Neural cell (in vitro differentiated cells): ENCODE data around the gene HIBADH. TPM values are rescaled to one million over a fixed set of nuclear protein-coding genes. Genes with fewer than 3 reads are reported as not detected.

Source experiments
- H2AFZ ChIP-seq: fragments of 200-600, 300-800 bp; sonication (generic), shearing (Covaris generic); 2 replicates; pipeline ENCODE4 v1.6.0; 2014; ENCODE audit warnings: low read depth, mild to moderate bottlenecking, antibody characterized with exemption, low read length, moderate library complexity
- H3F3A ChIP-seq: fragments of 200-600 bp; shearing (Covaris generic); 2 replicates; pipeline ENCODE4 v1.6.1; 2016; ENCODE audit warnings: mild to moderate bottlenecking, moderate library complexity, mixed read lengths, antibody characterized with exemption, low read length; ENCODE audit not compliant: insufficient read depth, poor library complexity, severe bottlenecking
- H3K27ac ChIP-seq: fragments of 200-600, 300-800 bp; sonication (generic), shearing (Covaris generic); 2 replicates; pipeline ENCODE4 v1.5.1; 2014; ENCODE audit warnings: mild to moderate bottlenecking, low read length, moderate library complexity
- H3K27me3 ChIP-seq: fragments of 300-800, 200-600 bp; sonication (generic), shearing (Covaris generic); 2 replicates; pipeline ENCODE4 v1.6.0; 2014; ENCODE audit warnings: mild to moderate bottlenecking, low read depth, low read length, moderate library complexity; ENCODE audit not compliant: insufficient read depth
- H3K36me3 ChIP-seq: fragments of 300-800, 200-600 bp; sonication (generic), shearing (Covaris generic); 2 replicates; pipeline ENCODE4 v1.5.1; 2014; ENCODE audit warnings: mild to moderate bottlenecking, antibody characterized with exemption, low read length, moderate library complexity; ENCODE audit not compliant: insufficient read depth
- H3K4me2 ChIP-seq: fragments of 300-800, 200-600 bp; sonication (generic), shearing (Covaris generic); 2 replicates; pipeline ENCODE4 v1.6.0; 2014; ENCODE audit warnings: mild to moderate bottlenecking, low read length
- H3K4me3 ChIP-seq: fragments of 300-800, 200-600 bp; sonication (generic), shearing (Covaris generic); 2 replicates; pipeline ENCODE4 v1.5.1; 2014; ENCODE audit warnings: mild to moderate bottlenecking, low read length, moderate library complexity
- H3K79me2 ChIP-seq: fragments of 200-600 bp; shearing (Covaris generic); replicated peaks from 2 replicates; pipeline ENCODE4 v1.6.0; 2014; ENCODE audit warnings: mild to moderate bottlenecking, low read length, moderate library complexity; ENCODE audit not compliant: insufficient read depth
- H3K9ac ChIP-seq: fragments of 300-800, 200-600 bp; sonication (generic), shearing (Covaris generic); 2 replicates; pipeline ENCODE4 v1.6.1; 2016; ENCODE audit warnings: mild to moderate bottlenecking, low read length, mixed read lengths
- H3K9me2 ChIP-seq: fragments of 200-600 bp; shearing (Covaris generic); 2 replicates; pipeline ENCODE4 v1.6.1; 2016; ENCODE audit warnings: mild to moderate bottlenecking, low read length, mixed read lengths; ENCODE audit not compliant: insufficient read depth
- H3K9me3 ChIP-seq: fragments of 200-600, 300-800 bp; sonication (generic), shearing (Covaris generic); 2 replicates; pipeline ENCODE4 v1.6.1; 2016; ENCODE audit warnings: mild to moderate bottlenecking, mixed run types, low read length, moderate library complexity, mixed read lengths
- H4K20me1 ChIP-seq: fragments of 200-600 bp; shearing (Covaris generic); 2 replicates; pipeline ENCODE4 v1.6.1; 2016; ENCODE audit warnings: mild to moderate bottlenecking, mixed run types; ENCODE audit not compliant: insufficient read depth
- EP300 ChIP-seq: fragments of 450-650 bp; conservative IDR thresholded peaks from 2 replicates; pipeline ENCODE4 v1.6.1; 2014; ENCODE audit warnings: antibody characterized with exemption, mild to moderate bottlenecking, moderate library complexity; ENCODE audit not compliant: poor library complexity, severe bottlenecking
- EZH2 ChIP-seq: fragments of 200-600, 300-800 bp; shearing (Covaris generic), sonication (generic); IDR thresholded peaks from 2 replicates; pipeline ENCODE4 v1.6.1; 2014; ENCODE audit warnings: antibody characterized with exemption, low read length, borderline replicate concordance, mild to moderate bottlenecking; ENCODE audit not compliant: insufficient read depth, poor library complexity, severe bottlenecking
- MXI1 ChIP-seq: fragments of 450-650 bp; conservative IDR thresholded peaks from 2 replicates; pipeline ENCODE4 v1.6.1; 2014; ENCODE audit warnings: antibody characterized with exemption, mild to moderate bottlenecking; ENCODE audit not compliant: poor library complexity, severe bottlenecking
- POLR2AphosphoS5 ChIP-seq: IDR thresholded peaks from 2 replicates; pipeline ENCODE4 v1.6.1; 2012
- RAD21 ChIP-seq: fragments of 450-650 bp; conservative IDR thresholded peaks from 2 replicates; pipeline ENCODE4 v1.6.1; 2014; ENCODE audit warnings: antibody characterized with exemption, mild to moderate bottlenecking, moderate library complexity
- SMC3 ChIP-seq: fragments of 450-650 bp; conservative IDR thresholded peaks from 2 replicates; pipeline ENCODE4 v1.6.1; 2014; ENCODE audit warnings: antibody characterized with exemption, mild to moderate bottlenecking, moderate library complexity; ENCODE audit not compliant: poor library complexity
- TAF1 ChIP-seq: IDR thresholded peaks from 2 replicates; pipeline ENCODE4 v1.6.1; 2012; ENCODE audit warnings: low read depth
- polyA plus RNA-seq: library from polyadenylated mRNA; depleted of rRNA; stranded (reverse); fragments of >200 nt; gene quantifications from 2 replicates; pipeline ENCODE4 v1.2.3, GENCODE V29; 2014
- TF ChIP-seq, protein P1 (sequence below): IDR thresholded peaks from 2 replicates; pipeline ENCODE4 v1.6.1; 2012; ENCODE audit warnings: borderline replicate concordance
- TF ChIP-seq, protein P2 (sequence below): fragments of 450-650 bp; IDR thresholded peaks from 2 replicates; pipeline ENCODE4 v1.5.1; 2014; ENCODE audit warnings: antibody characterized with exemption, mild to moderate bottlenecking, moderate library complexity; ENCODE audit not compliant: poor library complexity, severe bottlenecking

HIBADH gene
- polyA plus RNA-seq, 1 donor from 2014 or later, result 14.4 TPM

DNA sequence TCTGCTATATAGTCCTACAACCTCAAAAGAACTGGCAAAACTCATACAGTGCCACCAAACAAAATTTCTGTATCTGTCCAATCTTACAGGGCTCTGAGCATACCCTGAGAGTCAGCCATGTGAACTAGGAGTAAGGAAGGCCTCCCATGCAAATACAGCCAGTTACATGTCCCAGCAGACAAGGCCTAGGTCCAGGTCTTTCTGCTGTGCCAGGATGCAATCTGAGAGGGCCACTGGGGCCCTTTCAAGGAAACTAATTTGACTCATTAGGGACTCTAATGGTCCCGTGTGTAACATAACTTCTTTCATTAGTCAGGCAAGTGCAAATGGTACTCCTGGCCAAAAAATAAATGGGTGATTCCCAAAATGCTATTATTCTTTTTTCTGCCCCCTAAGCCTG is 17.9 kb upstream of the HIBADH start:
- Histone ChIP-seq H3K4me2 (no peak overlapping the region), H3K36me3 (no peaks in the 10 kb centered on the region), H3K79me2 (no peaks in the 10 kb centered on the region), H3F3A (no peaks in the 10 kb centered on the region), H3K27ac (no peak overlapping the region), H2AFZ (no peak overlapping the region), H4K20me1 (no peaks in the 10 kb centered on the region), H3K9me2 (no peaks in the 10 kb centered on the region), H3K9me3 (no peaks in the 10 kb centered on the region), H3K27me3 (no peaks in the 10 kb centered on the region), H3K9ac (no peak overlapping the region), H3K4me3 (no peak overlapping the region)
- TF ChIP-seq SMC3 (no peak), RAD21 (no peak), POLR2AphosphoS5 (no peak), EP300 (no peak), TAF1 (no peak), MXI1 (no peak), EZH2 (no peak)
- TF ChIP-seq, protein P1, sequence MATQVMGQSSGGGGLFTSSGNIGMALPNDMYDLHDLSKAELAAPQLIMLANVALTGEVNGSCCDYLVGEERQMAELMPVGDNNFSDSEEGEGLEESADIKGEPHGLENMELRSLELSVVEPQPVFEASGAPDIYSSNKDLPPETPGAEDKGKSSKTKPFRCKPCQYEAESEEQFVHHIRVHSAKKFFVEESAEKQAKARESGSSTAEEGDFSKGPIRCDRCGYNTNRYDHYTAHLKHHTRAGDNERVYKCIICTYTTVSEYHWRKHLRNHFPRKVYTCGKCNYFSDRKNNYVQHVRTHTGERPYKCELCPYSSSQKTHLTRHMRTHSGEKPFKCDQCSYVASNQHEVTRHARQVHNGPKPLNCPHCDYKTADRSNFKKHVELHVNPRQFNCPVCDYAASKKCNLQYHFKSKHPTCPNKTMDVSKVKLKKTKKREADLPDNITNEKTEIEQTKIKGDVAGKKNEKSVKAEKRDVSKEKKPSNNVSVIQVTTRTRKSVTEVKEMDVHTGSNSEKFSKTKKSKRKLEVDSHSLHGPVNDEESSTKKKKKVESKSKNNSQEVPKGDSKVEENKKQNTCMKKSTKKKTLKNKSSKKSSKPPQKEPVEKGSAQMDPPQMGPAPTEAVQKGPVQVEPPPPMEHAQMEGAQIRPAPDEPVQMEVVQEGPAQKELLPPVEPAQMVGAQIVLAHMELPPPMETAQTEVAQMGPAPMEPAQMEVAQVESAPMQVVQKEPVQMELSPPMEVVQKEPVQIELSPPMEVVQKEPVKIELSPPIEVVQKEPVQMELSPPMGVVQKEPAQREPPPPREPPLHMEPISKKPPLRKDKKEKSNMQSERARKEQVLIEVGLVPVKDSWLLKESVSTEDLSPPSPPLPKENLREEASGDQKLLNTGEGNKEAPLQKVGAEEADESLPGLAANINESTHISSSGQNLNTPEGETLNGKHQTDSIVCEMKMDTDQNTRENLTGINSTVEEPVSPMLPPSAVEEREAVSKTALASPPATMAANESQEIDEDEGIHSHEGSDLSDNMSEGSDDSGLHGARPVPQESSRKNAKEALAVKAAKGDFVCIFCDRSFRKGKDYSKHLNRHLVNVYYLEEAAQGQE, result no peak
- TF ChIP-seq, protein P2, sequence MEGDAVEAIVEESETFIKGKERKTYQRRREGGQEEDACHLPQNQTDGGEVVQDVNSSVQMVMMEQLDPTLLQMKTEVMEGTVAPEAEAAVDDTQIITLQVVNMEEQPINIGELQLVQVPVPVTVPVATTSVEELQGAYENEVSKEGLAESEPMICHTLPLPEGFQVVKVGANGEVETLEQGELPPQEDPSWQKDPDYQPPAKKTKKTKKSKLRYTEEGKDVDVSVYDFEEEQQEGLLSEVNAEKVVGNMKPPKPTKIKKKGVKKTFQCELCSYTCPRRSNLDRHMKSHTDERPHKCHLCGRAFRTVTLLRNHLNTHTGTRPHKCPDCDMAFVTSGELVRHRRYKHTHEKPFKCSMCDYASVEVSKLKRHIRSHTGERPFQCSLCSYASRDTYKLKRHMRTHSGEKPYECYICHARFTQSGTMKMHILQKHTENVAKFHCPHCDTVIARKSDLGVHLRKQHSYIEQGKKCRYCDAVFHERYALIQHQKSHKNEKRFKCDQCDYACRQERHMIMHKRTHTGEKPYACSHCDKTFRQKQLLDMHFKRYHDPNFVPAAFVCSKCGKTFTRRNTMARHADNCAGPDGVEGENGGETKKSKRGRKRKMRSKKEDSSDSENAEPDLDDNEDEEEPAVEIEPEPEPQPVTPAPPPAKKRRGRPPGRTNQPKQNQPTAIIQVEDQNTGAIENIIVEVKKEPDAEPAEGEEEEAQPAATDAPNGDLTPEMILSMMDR, result no peak

GRCh38 chr7:27678617-27679260 is 16.1 kb upstream of the HIBADH start:
- H2AFZ ChIP-seq, result no peak overlapping the region
- no peak overlapping the region for H3K9ac ChIP-seq
- H3K9me3 ChIP-seq, result no peaks in the 10 kb centered on the region
- no peaks in the 10 kb centered on the region for H3K9me2 ChIP-seq
- no peak overlapping the region for H3K4me3 ChIP-seq
- H3K4me2 ChIP-seq, result no peak overlapping the region
- no peaks in the 10 kb centered on the region for H4K20me1 ChIP-seq
- H3K27ac ChIP-seq, result no peak overlapping the region
- H3K27me3 ChIP-seq, result no peaks in the 10 kb centered on the region
- H3F3A ChIP-seq, result no peaks in the 10 kb centered on the region
- H3K79me2 ChIP-seq, result no peaks in the 10 kb centered on the region
- TF ChIP-seq RAD21 (no peak), POLR2AphosphoS5 (no peak), EZH2 (no peak), EP300 (no peak), MXI1 (no peak), TAF1 (no peak), SMC3 (no peak)
- TF ChIP-seq, protein P1, result no peak
- TF ChIP-seq, protein P2, result no peak
- H3K36me3 ChIP-seq, result no peaks in the 10 kb centered on the region
